Activated CD4-positive, CD25-positive, alpha-beta regulatory T cell (primary cell): ENCODE measurements around the gene ZNF536.

Experiments
- DNase-seq, 4 experiments: peaks; one replicate each; lab custom pipeline; 2025; lab: John Stamatoyannopoulos, UW

The ZNF536 gene

DNA sequence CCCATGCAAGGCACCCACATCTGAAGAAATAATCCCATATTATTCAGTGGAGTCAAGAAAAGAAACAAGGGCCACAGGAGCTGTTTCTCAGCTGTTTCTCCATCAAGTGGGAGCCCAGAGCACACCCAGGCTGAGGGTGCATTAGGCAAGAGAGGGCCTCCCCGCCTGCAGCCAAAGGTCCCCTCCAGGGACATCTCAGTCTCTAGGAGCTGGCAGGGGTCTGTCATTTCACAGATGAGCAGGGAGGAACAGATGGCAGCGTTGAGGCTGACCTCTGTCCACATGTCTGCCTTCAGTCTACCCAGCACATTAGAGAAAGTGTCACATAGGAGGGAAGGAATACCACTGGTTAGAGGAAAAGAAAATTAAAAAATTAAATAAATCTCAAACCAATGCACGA lies 157.7 kb downstream of the ZNF536 start:
- no peak for DNase-seq

DNA sequence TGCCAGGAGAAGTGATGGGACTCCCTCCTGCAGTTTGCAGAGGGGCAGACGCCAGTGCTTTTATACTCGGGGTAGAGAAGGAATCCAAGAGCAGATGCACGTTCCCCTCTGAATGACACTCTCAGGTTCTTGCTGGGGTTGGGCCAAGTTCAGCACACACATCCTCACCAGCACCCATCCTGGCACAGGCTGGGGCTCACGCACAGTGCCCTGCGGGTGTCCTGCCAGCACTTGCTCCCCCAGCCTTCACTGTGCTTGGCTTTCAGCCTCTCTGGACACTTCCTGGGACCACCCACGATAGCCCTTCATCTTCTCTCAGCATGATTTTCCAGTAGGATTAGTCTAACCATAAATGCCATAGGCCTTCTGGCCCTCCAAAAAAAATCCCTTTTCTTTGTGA lies 158.6 kb downstream of the ZNF536 start:
- DNase-seq = no peak

DNA sequence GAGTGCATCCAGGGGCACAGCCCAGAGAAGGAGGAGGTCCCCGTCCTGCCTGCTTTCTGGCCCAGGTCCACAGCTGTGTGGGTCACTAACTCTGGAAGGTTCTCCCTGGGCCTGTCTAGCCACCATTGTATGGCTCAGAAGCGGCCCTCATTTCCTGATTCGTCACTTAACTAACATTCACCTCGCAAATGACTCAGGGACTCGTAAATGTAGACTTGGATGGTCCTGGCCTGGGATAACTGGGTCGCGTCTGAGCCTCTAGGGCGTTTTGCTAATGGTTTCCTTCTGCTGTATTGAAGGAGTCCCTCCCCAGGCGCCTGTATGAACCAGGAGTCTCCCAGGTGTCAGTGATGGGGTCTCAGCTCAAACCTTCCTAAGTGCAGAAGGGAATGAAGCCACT lies 162.8 kb downstream of the ZNF536 start:
- DNase-seq = no peak

DNA sequence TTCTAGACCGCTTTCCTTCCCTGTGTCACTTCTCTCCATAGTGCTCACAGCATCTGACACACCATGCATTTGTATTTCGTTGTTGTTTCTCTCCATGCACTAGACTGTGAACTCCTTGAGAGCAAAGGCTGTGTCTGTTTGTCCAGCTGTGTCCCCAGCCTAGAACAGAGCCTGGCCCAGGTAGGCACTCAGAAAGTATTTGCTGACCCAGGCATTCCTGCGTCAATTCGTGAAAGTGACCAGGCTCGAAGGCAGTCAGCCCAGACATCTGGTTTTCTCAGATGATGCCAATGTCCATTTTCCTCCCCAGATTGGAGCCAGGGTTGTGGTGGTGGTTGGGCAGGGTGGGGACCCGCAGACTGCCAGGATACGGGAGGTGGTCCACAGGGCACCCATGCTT lies 164.8 kb downstream of the ZNF536 start:
- no peak for DNase-seq

DNA sequence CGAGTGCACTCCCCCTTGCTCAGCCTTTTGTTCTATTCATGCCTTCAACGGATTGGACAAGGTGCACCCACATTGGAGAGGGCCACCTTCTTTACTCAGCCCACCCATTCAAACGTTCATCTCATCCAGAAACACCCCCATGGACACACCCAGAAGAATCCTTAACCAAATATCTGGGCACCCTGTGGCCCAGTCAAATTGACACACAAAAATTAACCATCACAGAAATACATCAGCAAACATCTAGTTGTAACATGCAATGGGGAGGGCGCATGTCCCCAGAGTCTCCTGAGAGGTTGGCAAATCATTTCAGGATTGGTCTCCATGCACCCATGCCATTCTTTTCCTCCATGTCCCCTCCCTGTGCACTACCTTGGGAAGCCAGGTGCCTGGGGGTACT lies 167.1 kb downstream of the ZNF536 start:
- no peak for DNase-seq

DNA sequence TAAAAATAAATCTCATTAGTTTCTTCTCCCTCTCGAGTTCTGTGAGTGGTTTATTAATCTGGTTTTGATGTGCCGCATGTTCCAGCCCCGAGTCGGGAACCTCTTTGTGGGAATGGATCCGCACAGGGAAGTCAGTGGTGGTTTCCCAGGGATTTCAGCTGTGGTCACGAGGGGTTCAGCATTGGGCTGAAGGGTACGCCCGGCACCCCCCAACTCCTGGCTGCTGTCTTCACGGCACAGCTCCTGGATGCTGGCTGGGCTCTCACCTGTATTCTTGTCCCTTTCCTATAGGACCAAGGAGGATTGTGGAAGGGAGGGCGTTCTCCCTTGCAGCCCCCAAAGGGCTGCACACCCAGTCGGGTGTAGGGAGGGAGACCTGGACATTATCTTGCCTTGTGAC lies 167.8 kb downstream of the ZNF536 start:
- no peak for DNase-seq

DNA sequence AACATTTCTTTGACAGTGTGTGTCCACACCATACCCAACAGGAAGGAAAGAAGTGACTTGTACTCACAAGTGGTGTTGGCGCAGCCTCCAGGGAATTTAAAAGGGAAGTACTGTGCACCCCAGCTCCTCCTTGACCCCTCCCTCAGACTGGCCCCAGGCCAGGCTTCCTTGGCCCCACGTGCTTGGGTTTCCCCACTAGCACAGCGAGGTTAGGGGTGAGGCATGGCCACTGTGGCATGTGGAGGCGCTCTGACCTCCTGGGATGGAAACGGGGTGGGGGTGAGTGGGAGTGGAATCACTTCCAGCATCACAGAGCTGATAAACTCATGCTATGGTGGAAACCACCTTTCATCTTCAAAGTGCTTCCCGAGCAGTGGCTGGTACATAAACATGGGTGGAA lies 168.6 kb downstream of the ZNF536 start:
- DNase-seq = no peak

DNA sequence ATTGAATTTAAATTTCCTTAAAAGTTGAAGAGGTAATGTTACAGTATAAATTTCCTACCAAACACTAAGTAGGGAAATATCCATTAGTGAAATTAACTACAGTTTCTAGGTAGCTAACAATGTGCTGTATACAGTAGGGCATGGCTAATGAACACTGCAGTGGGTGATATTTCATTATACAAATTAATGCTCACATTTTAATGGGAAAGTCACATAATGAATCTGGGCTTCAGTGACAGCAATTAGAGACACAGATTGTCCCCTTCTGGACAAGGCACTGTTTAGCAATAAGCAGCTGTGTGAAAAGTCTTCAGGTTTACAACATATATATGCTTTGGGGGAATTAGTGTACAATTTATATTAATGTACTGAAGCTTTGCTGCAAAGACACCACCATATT lies 169.4 kb downstream of the ZNF536 start:
- DNase-seq = no peak

DNA sequence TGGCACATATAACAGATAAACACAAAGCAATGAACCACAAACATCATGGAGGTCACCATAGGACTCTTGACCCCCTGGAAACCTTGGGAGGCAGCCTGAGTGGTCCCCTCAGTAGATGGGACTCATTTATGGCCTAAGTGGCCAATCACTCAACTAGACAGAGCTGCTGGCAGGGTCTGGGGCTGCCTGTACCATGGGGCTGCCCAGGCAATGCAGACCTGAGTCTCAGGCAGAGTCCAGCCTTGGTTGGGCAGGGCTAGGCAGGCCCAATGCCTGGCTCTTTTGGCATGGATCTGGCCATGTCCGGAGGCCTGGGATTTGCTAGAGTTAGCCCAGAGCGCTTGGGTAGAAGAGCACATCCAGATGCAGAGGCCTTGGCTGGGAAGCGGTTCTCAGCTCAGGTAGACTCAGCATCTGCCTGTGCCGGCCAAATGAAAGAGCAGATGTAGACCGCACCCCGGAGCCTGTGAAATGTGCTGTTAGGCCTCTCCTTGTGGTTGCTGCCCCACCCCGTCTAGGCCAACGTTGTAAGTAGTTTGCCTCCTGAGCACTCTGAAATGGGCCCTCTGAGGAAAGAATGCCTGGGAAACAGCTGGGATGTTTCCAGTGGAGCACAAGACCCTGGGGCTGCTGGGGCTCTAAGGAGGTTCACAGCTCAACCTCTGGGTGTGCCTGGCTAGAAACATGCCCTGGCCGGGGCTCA lies 171.2 kb downstream of the ZNF536 start:
- DNase-seq = no peak

DNA sequence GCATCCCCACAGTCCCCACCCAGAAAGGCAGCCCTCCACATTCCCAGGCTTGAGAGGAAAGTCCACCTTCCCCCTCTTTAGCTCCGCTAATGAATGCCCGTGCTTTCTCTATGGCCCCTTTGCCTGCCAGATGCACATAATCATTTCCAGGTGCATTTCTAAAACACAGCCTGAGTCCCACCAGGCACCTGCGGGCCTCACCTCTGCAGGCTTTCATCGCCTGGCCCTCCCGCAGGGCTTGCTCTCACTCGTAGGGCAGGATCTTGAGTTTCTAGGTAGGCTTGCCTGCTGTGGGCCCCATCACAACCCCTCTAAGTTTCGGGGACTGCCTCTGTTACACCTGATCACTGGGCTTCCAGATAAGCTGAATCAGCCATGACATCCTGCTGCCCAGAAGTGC lies 173.6 kb downstream of the ZNF536 start:
- DNase-seq = no peak

DNA sequence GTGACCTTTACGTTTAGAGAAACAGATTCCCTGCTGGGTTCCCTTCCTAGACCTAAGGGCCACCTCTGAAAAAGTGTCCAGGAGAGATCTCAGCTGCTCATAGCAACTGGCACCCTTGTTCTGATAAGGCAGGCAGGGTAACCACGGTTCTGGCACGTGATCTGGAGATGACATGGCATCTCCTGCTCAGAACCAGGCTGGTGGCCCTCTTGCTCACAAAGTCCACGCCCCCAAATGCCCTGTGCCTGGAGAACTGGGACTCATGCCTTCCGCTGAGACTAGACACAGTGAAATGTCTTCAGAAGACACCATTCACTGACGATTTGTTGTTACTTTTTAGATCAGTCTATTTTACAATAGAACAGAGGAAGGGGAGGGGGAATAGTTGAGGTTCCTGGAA lies 174.1 kb downstream of the ZNF536 start:
- DNase-seq = no peak

DNA sequence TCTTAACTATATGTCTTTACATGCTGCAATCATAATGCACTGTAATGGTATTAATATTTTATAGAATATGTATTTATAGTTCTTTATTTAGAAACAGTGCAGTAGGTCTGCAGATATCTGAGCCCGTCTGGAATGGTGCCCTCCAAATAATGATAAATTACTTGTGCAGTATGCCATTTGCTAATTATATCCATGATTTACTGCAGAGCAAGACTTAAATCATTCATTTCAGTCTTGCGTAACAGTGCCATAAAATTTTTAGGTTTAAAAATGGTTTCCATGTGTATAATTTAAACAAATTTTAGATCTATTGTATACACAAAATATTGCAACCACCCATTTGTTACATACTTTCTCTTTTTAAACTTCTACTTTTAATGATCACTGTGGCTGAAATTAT lies 175.1 kb downstream of the ZNF536 start:
- DNase-seq = no peak

DNA sequence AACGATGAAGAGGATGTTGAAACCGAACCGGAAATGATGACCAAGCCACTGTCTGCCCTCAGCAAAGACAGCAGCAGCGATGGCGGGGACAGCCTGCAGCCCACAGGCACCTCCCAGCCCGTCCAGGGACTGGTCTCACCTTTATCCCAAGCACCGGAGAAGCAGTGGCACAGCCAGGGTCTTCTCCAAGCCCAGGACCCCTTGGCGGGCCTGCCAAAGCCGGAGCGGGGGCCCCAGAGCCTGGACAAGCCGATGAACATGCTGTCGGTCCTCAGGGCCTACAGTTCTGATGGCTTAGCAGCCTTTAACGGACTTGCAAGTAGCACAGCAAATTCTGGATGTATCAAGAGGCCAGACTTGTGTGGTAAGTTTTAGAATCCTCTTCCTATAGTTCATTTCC lies 177.0 kb downstream of the ZNF536 start:
- no peak for DNase-seq

DNA sequence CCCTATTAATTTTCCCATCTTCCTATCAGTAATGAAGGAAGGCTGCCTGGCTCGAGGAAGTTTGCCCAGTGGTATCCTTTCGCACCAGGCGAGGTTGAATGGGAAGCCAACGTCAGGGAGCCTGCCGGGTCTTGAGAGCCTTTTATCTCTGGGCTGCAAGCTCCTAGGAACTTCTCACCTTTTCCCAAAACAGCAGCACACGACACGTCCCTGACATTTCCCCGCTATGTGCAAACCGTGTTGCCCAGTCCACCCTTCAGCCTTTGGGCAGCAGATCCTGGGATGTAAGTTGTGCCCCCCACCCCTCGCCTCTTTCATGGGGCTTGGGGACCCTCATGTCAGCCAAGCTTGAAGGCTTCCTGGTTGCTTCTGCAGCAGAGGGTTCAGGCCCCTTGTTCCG lies 179.1 kb downstream of the ZNF536 start:
- no peak for DNase-seq

DNA sequence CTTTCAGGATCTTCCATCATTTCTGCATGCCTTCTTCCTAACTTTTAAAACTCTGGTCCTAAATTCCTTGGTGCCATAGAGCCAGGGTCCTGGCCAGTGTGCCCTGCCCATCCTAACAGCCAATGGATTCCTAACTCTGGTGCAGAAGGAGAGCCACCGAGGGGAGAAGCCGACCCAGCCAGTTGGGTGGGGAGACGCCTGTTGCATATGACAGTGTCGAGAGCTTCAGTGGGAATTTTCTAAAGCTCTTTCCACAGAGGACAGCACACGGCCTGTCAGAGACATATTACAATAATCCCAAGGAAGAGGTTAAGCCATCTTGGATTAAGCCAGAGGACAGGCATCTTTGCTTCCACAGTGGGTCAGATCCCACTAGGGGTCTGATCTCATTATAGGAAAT lies 180.4 kb downstream of the ZNF536 start:
- DNase-seq = no peak

DNA sequence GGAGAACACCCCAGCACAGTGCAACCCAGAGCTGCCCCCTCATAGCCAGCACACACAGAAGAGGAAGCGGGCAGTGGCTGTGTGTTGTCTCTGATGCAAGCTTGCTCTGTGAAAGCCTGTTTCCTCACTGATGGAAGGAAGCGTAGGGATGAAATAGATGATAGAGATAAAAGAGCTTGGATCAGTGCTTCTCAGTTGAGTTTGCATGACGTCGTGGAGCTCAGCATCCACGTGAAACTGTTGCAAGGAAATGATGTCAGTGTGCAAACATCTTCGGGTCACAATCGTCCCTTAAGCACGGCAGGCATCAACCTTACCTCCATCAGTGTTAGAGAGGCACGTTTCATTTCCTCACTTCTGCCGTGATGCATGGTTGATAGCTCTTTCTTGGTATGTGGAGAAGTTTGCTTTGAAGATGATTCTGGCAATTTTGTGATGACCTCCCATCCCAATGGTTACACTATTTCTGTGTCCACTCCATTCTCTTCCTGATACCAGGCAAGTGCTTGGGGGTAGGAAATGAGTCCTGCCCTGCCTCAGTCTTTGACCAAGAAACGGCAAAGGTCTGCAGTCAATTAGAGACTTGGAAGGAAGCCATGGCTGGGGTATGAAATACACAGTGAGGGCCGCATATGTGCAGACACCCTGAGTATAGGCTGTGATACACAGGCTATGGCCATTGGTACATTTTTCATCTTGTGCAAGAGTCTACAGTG lies 183.0 kb downstream of the ZNF536 start:
- no peak for DNase-seq

DNA sequence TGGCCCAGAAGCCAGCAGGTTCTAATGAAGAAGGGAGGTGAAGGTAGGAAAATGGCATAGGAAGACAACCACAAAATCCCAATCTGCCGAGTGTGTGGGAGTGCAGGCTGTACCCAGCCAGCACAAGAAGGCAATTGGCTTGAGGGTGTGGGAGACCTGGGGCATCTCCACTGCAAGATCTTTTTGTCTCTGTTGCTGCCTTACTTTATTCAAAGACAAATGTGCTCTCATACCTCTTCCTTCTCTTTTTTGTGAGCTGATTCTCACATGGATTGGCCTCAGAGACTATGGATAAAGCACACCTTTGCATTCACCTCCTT lies 183.6 kb downstream of the ZNF536 start:
- DNase-seq = no peak

DNA sequence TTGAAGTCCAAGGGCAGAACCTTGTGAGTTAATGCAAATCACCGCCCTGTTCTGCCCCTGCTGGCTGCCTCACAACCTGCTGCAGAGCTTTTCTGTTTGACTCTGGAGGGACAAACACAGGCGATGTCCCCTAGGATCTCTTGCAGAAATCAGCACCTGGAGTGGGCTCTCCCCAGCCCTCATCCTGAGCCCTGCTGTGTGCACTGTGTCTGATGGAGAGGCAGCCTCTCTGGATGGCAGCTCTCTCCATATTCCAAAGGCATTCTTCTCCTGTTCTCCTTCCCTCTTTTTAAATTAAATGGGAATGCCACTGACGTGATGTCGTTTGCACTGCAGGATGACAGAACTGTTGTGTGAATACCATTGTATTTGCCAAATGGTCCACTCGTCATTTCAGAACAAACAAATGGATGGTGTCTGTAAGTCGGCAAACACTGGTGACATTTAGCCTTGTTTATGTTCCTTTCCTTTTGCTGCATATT lies 184.1 kb downstream of the ZNF536 start:
- DNase-seq = no peak

DNA sequence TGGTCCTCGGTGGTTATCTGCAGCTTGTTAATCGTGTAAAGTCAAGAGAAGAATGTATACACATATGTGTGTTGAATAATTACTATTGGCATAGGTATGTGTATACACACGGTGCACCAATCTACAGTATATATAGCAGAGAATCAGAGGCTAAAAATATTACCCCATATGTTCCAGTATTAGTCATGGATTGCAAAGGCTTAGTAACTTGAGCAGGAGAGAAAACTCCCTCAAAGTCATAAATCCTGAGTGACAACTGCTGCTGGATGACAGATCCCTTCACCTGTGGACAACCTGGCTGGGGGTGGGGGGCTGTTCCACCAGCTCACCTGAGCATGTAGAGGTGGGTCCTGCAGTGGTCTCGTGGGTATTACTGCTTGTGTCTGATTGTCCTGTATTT lies 185.0 kb downstream of the ZNF536 start:
- no peak for DNase-seq

DNA sequence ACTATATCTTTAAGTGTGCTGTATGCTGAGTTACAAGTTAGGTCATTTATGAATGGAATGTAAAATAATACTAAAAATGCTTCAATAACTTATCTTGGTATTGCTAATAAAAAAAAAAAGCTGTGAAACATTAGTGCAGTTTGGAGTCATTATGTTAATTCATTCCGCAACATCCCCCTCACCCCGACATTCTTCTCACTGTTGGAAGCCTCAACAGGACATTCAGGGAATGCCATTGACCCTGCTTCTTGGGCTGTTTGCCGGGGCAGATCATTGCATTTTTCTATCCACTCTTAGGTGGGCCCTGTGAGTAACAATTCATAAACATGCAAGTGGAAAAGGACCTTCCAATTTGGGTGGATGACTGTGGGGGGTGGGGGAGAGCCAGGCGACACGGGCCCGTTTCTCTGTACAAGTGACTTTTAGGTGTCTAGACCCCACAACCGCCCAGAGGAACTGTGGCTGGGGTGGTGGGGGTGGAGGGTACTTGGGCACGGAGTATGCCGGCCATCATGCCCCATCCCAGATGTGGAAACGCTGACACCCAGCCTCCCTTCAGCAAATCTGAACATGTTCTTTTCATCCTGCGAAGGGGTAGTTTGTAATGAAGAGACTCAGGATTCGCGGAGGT lies 185.9 kb downstream of the ZNF536 start:
- DNase-seq = no peak

DNA sequence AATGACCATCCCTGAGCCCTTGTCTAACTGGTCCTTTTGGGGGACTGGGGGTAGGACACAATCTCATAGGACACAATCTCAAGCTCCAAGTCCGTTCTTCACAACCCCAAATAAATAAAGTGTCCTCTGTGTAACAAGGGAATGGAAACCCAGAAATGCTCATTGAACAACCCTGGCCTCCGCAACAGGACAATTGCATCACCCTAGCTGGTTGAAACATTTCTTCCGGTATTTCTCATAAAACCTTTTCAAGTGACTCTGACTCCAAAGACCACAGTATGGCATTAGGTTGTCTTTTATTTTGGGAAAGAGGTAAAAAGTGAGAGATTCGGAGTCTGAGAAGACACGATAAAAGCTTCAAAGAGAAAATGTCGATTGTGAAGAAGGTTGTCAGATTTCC lies 186.6 kb downstream of the ZNF536 start:
- no peak for DNase-seq

DNA sequence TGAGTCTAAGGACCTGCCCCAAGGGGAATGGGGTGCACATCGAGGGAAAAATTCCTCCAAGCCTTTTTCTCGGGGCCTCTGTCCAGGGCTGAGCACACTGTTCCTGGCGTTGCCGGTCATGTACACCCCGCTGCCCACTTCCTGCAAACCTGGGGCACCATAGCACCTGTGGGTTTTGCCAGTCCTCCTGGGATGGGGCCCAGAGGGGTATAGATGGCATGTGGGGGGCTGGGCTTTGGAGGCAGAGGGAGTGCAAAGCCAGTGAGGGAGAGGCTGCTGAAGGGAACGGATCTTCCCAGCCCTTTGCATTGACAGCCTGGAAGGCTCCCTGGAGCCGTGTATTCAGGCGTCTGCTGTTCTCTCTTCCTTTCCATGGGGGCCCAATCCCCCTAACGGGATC lies 187.3 kb downstream of the ZNF536 start:
- no peak for DNase-seq

DNA sequence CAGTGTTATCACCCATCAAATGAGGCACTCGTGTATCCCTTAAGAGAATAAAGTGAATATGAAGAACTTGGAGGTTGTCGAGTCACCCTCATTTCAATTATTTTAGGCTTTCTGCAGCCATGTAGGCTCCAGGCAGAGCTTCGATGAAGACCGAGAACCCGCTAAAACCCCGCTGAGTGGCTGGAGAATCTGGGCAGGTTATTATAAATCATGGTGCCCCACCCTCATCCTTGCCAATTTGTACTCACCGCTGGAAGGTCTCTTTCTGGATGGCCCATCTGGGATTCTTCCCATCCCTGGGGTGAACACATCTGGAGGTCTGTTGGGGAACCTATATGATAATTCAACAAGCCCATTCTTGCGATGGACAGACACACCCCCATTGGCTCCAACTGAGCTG lies 190.8 kb downstream of the ZNF536 start:
- no peak for DNase-seq

DNA sequence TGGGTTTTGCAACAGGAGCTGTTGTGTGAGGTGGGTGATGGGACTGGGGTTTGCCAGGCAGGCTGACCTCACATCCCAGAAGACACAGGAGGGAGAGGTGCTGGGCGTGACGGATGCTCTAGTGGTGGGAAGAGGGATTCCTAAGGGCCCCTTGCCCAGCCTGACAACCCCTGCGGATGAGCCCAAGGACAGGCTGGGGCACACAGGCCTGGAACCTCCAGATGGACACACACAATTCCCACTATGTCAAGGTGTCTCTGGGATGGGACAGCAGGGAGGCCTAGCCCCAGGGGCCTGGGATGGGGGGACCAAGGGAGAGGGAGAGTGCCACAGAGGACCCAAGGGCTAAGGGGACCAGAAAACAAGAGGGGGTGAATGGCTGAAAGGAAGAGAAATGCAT lies 191.5 kb downstream of the ZNF536 start:
- DNase-seq = no peak
